Right ventricle myocardium superior (tissue), 1 donor: ENCODE measurements around the gene PRRT1B. TPM values are rescaled to one million over a fixed set of nuclear protein-coding genes. Genes with fewer than 3 reads are reported as not detected.

Experiments used
- ATAC-seq: fragments of 200-7000 bp; cut with Tn5 transposase; one replicate; pipeline ENCODE4 v1.9.1; 2020; ENCODE audit warnings: mild to moderate bottlenecking; ENCODE audit not compliant: poor library complexity
- DNase-seq: peaks from one replicate; pipeline ENCODE4 v3.0.0-alpha.2; 2020
- intact Hi-C: fragments of 100-400 bp; cut with DNase I; formaldehyde crosslinking; loops from one replicate; pipeline ENCODE4 v1.11.2; 2022
- total RNA-seq: library from RNA; stranded (reverse); fragmentation: NEBNext Ultra II Directional; extraction: Animal tissue kit (Norgen Biotek cat#: 25700); gene quantifications from one replicate; pipeline ENCODE4 v1.2.1, GENCODE V29; 2021
- donor health status: DM: no; HTN: yes; CAD: no; lungs with severe emphysema.

The PRRT1B gene
- total RNA-seq, 1 donor from 2014 or later = not detected

DNA sequence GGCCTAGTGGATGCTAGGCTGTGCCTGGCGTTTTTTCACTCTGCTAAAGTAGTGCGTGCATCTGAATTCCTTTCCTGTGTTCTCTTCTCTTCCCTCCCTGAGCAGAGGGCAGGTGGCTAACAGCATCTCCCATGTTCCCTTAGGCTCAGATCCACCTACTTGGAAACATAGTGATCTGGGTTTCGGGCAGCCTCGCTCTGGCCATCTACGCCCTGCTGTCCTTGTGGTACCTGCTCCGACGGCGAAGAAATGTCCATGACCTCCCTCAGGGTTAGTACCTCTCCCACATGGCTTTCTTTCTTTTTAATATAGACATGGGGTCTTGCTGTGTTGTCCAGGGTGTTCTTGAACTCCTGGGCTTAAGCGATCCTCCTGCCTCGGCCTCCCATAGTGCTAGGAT is 24.1 kb upstream of the PRRT1B start:
- ATAC-seq (no peak), DNase-seq (no peak)
- intact Hi-C loops = no loop called here

- intact Hi-C loops = no loop called here
- ATAC-seq = no peak
- no peak for DNase-seq
Measured at GRCh38 chr9:131521822-131522221, 23.5 kb upstream of the PRRT1B start.

GRCh38 chr9:131522257-131523085 is 22.9 kb upstream of the PRRT1B start:
- no peak for DNase-seq
- intact Hi-C loops = no loop called here
- no peak for ATAC-seq

GRCh38 chr9:131523086-131523388 is 22.3 kb upstream of the PRRT1B start:
- ATAC-seq = no peak
- DNase-seq = no peak
- intact Hi-C loops = no loop called here

DNA sequence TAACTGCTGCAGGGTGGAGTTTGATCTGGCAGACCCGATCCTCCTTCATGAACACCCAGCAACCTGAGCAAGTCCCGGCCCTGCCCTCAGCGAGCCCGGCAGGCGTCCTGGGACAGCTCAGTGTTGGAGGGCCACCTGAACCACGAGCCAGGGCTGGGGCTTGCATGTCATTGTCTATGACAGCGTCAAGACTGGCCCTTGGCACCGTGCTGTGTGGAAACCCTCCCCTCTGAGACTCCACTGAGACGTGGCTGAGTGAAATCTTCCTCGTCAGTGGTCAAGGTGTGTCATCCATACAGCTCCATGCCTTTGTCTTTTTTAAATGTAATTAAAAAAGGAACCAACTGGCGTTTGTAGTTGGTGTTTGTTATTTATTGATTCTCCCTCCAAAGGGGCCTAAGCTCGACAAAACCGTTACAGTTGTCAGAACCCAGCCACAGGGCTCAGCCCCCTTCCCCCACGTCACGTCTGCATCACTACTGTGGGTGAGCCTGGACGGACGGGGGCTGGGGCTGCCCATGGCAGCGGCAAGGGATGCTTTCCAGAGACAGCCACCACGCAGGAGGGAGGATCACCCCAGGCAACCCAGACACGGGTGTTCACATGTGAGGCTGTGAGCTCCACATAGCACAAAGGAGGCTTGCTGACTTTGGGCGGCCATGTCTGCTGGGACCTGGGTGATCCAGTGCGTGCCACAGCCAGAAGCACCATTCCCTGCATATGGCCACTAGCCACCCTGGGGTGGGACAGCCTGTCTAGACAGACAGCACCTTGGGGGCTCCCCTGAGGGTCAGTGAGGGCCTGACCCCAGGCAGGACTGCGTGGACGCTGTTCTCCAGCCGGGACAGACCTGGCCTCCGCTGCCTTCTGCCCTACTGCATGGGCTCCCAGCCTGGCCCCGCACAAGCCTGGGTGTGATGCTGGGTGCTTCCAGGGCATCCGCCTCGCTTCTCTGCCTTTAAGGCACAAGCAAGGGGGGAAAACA is 21.6 kb upstream of the PRRT1B start:
- intact Hi-C loops = no loop called here
- DNase-seq (no peak), ATAC-seq (peak; percentile 7)

DNA sequence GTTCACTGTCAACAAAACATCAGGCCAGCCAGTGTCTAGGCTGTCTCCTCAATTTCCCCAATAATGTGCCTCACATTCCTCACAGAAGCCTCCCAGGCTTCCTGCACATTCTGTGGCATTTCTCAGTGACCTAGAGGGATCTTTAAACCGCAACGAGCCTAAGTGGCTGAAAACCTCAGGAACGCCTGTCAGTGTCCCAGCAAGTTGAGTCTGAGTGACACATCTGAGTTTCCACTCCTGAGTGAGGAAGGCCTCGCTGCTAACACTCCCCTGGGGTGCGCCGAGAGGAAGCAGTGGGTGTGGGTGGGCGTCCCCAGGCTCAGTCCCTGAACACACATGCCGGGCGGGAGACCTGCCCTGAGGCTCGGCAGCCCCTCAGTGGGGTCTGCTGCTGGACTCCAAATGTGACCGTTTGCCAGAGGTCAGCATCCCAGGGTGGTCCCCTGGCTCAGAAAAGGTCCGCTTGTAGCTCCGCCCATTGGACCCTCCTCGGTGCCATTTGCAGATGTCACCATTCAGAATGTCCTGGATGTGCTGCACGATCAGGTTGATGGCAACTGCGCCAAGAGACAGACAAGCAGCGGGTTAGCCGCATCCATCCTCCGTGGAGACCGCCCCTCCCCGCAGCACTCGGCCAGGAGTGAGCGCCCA is 20.5 kb upstream of the PRRT1B start:
- ATAC-seq (no peak), DNase-seq (no peak)
- intact Hi-C loops = no loop called here

DNA sequence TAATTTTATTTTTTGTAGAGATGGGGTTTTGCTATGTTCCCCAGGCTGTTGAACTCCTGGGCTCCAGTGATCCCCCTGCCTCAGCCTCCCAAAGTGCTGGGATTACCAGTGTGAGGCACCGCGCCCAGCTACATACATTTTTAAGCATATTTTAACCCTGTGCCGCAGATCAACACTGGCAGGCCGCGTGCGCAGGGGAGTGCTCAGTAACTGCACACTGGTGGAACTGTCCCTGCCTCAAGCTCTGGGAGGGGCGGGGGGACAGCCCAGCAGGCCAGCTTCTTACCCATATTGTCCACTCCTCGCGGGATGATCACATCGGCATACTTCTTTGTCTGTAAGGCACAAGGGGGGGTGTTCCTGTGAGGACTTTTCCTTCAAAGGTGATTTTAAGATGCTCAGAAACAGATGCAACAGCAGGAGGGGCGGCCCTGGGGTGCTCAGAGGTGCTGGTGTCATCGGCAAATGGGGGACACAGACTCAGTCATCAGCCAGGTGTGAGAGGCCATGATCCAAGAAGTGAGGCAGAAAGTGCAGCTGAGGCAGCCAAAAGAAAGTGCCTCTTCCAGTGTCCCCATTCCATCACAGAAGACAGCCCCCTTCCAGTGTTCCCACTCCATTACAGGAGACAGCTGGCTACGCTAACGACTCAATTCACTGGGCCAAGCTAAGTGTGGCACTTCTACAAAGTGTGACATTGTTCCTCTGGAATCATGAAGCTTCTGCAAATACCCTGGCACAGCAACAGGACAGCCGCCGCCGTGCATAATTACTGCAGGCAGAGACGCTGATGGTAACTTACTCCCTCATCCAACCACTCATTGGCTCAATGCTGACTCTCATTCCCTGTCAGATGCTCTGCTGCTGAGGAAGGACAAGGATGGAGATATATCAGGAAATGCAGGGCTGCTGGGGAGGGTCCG is 19.4 kb upstream of the PRRT1B start:
- intact Hi-C loops = no loop called here
- DNase-seq = no peak
- no peak for ATAC-seq

DNA sequence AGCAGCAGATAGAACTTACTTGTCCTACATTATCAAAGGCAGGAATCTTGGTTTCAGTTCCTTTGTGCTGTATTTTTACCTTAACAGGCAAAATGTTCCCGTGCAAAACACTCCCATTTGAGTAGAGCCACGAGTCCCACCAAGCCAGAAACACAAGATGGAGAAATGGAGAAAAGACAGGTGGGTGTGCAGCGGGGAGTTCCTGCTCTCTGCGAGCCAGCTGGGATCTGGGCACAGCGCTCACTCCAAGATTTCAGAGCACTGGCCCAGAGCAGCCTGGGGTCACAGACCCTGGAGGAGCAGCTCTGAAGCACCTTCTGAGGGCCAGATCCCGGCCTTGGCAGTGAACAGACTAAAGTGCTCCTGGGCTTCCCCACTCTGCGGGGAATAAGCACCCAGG is 17.1 kb upstream of the PRRT1B start:
- ATAC-seq (no peak), DNase-seq (no peak)
- intact Hi-C loops = no loop called here

GRCh38 chr9:131528886-131529505 is 16.3 kb upstream of the PRRT1B start:
- intact Hi-C loops = no loop called here

GRCh38 chr9:131529597-131530545 is 15.5 kb upstream of the PRRT1B start:
- ATAC-seq (no peak), DNase-seq (no peak)
- intact Hi-C loops = no loop called here

More at GRCh38 chr9:131528886-131529505, 16.3 kb upstream of the PRRT1B start:
- ATAC-seq = no peak
- DNase-seq = no peak

- ATAC-seq (peak; percentile 25), DNase-seq (peak; percentile 62)
- intact Hi-C loops = no loop called here
Measured at GRCh38 chr9:131530546-131530919, 14.8 kb upstream of the PRRT1B start.

- DNase-seq (peak; percentile 88), ATAC-seq (peak; percentile 98)
- intact Hi-C loops = no loop called here
Measured at GRCh38 chr9:131530920-131531832, 14.1 kb upstream of the PRRT1B start, which contains the start of gene UCK1. Gene UCK1, minus strand, starts transcription at chr9:131531263. Its CDS starts 89 bp downstream, at chr9:131531174.

- no peak for DNase-seq
- ATAC-seq = no peak
- intact Hi-C loops = no loop called here
Measured at GRCh38 chr9:131534721-131535237, 10.5 kb upstream of the PRRT1B start.

GRCh38 chr9:131537946-131538345 is 7.4 kb upstream of the PRRT1B start:
- no peak for ATAC-seq
- DNase-seq = no peak
- intact Hi-C loops = no loop called here

DNA sequence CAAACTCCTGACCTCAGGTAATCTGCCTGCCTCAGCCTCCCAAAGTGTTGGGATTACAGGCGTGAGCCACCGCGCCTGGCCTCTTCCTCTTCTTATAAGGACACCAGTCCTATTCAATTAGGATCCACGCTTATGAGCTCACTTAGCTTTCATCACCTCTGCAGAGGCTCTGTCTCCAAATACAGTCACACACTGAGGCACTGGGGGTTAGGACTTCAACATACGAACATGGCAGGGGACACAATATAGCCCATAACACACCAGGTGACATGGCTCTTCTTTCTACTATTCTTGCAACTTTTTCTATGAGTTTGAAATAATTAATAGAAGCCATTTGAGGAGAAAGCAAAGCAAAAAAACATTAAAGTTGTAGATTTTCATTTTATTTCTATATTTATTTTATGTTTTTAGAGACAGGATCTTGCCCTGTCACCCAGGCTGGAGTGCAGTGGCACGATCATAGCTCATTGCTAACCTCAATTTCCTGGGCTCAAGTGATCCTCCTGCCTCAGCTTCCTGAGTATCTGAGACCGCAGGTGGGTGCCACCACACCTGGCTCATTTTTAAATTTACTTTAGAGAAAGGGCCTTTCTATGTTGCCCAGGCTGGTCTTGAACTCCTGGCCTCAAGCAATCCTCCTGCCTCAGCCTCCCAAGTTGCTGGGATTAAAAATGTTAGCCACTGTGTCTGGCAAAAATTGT is 6.0 kb upstream of the PRRT1B start:
- ATAC-seq = no peak
- DNase-seq = no peak
- intact Hi-C loops = no loop called here
